ENCODE results near the gene AXDND1.

- no peak for TF ChIP-seq USF1 (IDR thresholded peaks at IDR 0.05)
- no peak for TF ChIP-seq TCF12 (IDR thresholded peaks at IDR 0.05; ENCODE audit: low read depth)
- TF ChIP-seq CREB1 (IDR thresholded peaks at IDR 0.05; ENCODE audit: low read depth) = no peak
Observed at GRCh38 chr1:179506199-179506598, 140.4 kb downstream of the AXDND1 start.

All from Ishikawa (cell line).